Activated CD4-positive, alpha-beta T cell treated with anti-CD3 and anti-CD28 coated beads, Interleukin-2, amount 10 ng/mL, durations not matched to agents 7 days and 5 days (primary cell): ENCODE data around the gene CAB39. TPM values are rescaled to one million over a fixed set of nuclear protein-coding genes. Genes with fewer than 3 reads are reported as not detected.
A peak's percentile ranks its signal among the peaks of the same experiment; 100 is the strongest.

Source experiments
- CTCF ChIA-PET: fragments of 350-600 bp; sonication (Branson Sonifier 250); formaldehyde crosslinking; loops from one replicate; lab custom pipeline; 2021; ENCODE audit warnings: antibody characterized with exemption; lab: Charles Lee
- POLR2A ChIA-PET: fragments of 350-600 bp; sonication (Branson Sonifier 250); formaldehyde crosslinking; loops from one replicate; lab custom pipeline; 2021; ENCODE audit warnings: antibody characterized with exemption; lab: Charles Lee
- DNase-seq: peaks from one replicate; pipeline ENCODE4 v3.0.0-alpha.2; 2020
- H3K27ac Mint-ChIP-seq: one replicate; pipeline ENCODE4 v1.8.0; 2021; ENCODE audit warnings: mild to moderate bottlenecking, moderate library complexity, mixed read lengths
- H3K27me3 Mint-ChIP-seq: one replicate; pipeline ENCODE4 v1.8.0; 2021; ENCODE audit warnings: mixed read lengths
- H3K36me3 Mint-ChIP-seq: one replicate; pipeline ENCODE4 v1.8.0; 2021; ENCODE audit warnings: low read depth, mixed read lengths
- H3K4me1 Mint-ChIP-seq: one replicate; pipeline ENCODE4 v1.8.0; 2021; ENCODE audit warnings: mixed read lengths
- H3K4me3 Mint-ChIP-seq: one replicate; pipeline ENCODE4 v1.8.0; 2021; ENCODE audit warnings: mild to moderate bottlenecking, moderate library complexity, mixed read lengths
- H3K9me3 Mint-ChIP-seq: one replicate; pipeline ENCODE4 v1.8.0; 2021; ENCODE audit warnings: mixed read lengths
- total RNA-seq, 2 experiments: library from RNA; stranded (reverse); gene quantifications; one replicate each; pipeline ENCODE4 v1.2.3, GENCODE V29; 2021

The CAB39 gene
- total RNA-seq = 100 to 1,000 TPM; 135 to 154 TPM

DNA sequence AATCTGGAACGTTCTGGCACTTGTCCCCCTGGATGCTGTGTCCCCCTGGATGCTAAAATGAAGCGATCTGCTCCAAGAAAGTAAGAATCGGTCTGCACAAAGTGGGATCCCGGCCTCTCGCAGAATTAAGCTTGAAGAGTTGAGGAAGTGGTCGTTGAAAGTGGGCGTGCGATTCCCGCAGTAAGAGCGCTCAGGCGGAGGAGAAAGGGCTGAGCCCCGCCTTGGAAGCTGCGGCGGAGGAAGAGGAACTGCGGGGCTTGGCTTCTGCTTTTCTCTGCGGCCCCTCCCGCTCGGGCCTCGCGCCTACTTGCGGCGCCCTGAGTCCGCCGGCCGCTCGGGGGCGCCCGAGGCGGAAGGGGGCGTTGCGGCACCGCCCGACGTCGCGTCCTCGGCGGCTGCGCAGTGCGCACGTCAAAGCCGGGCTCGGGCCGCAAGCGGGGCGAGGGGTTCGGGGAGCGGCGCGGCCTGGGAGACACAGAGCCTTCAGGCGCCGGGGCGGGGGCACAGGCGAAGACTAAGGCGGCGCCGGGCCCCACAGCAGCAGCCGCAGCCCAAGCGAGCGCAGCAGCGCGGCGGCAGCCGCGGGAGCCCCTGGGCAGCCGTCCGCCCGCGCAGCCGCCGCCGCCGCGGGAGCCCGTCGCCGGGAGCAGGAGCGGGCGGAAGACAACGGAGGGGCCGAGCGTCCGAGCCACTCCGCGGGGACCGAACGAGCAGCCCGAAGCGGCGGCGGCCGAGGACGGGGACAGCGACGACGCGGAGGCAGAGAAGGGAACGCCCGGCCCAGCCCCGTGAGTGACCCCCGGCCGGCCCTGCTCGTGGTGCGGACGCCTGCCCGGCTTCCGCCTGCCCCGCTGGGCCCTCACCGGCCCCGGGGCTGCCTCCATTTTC is at the start of gene CAB39:
Gene CAB39, plus strand, starts transcription at position 400 of the 888 bp plus-strand sequence. CDS start 47,160 bp downstream, outside the sequence.
- peak within 1 kb of the TSS; percentile 97 for H3K4me3 Mint-ChIP-seq
- H3K9me3 Mint-ChIP-seq = no peaks in the 10 kb centered on the region
- ChIA-PET POLR2A (interaction anchor here (0.6 to 0.8 kb wide), 3 partner anchors 9 to 1860 kb away, joined by 3 to 5 read pairs (median 3); no protein-coding TSS in a partner anchor), CTCF (interaction anchor here (0.7 to 4.0 kb wide), 14 partner anchors 9 to 86 kb away, joined by 3 to 18 read pairs (median 4); no protein-coding TSS in a partner anchor)
- peak; percentile 86 for DNase-seq
- H3K4me1 Mint-ChIP-seq = peaks cover 48% of the 10 kb centered on the region
- H3K36me3 Mint-ChIP-seq = peaks cover 30% of the 10 kb centered on the region
- no peaks in the 10 kb centered on the region for H3K27me3 Mint-ChIP-seq
- peak within 1 kb of the TSS; percentile 97 for H3K27ac Mint-ChIP-seq

- no peaks in the 10 kb centered on the region for H3K9me3 Mint-ChIP-seq
- no peaks in the 10 kb centered on the region for H3K27me3 Mint-ChIP-seq
- no peak for DNase-seq
- H3K27ac Mint-ChIP-seq = peak overlapping the region; percentile 88
- H3K4me3 Mint-ChIP-seq = no peak overlapping the region
- H3K4me1 Mint-ChIP-seq = peaks cover 96% of the 10 kb centered on the region
- H3K36me3 Mint-ChIP-seq = peaks cover 10% of the 10 kb centered on the region
- POLR2A ChIA-PET = no interaction called here
- CTCF ChIA-PET = interaction anchor here (1.0 to 1.4 kb wide), 3 partner anchors 15 to 250 kb away, joined by 3 to 5 read pairs (median 3); no protein-coding TSS in a partner anchor
These were observed 48.5 kb upstream of the CAB39 start for GRCh38 chr2:230664128-230664527.

DNA sequence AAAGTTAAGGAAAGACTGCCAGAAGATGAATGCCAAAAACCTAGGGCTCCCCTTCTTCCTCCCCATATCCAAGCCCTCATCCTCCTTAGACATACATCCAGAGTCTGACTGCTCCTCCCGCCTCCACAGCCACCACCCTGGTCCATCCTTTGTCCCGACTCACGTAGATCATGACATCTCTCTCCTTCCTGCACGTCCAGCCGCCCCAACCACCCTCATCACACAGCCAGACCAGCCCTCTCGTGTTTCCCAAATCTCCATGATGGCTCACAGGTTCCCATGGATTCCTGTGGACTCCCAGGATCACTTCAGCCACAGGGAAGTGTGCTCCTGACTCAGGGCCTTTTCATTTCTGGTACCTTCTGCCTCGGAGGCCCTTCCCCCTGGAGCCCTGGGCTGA is 47.8 kb upstream of the CAB39 start:
- ChIA-PET CTCF (interaction anchor here (1.0 to 2.8 kb wide), 4 partner anchors 12 to 251 kb away, joined by 3 to 11 read pairs (median 3); no protein-coding TSS in a partner anchor), POLR2A (no interaction called here)
- Mint-ChIP-seq H3K9me3 (no peaks in the 10 kb centered on the region), H3K27ac (peak overlapping the region; percentile 88), H3K36me3 (peaks cover 10% of the 10 kb centered on the region), H3K27me3 (no peaks in the 10 kb centered on the region), H3K4me3 (peak overlapping the region; percentile 20), H3K4me1 (peaks cover 96% of the 10 kb centered on the region)
- DNase-seq = no peak

DNA sequence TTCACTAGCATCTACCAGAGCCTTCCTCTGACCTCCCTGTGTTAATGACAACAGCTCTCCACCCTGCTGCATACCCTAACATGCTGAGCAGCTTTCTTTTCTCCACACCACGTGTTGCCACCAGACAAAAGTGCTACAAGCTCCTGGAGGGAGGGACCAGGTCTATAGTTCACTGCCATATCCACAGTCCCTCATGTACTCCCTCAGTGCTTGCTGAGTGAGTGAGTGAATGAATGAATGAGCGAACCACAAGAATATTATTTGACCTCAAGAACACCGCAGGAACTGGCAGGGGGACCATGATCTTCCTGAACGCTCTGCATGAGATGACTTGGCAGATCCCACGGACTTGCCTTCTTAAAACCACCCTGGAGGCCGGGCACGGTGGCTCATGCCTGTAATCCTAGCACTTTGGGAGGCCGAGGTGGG is 47.4 kb upstream of the CAB39 start:
- CTCF ChIA-PET = interaction anchor here (0.6 to 2.8 kb wide), 6 partner anchors 11 to 48 kb away, joined by 3 to 11 read pairs (median 4); partner anchors contain the start of gene CAB39
- H3K4me1 Mint-ChIP-seq = peaks cover 96% of the 10 kb centered on the region
- no peaks in the 10 kb centered on the region for H3K9me3 Mint-ChIP-seq
- peaks cover 10% of the 10 kb centered on the region for H3K36me3 Mint-ChIP-seq
- H3K4me3 Mint-ChIP-seq = no peak overlapping the region
- no peaks in the 10 kb centered on the region for H3K27me3 Mint-ChIP-seq
- POLR2A ChIA-PET = interaction anchor here (0.6 kb wide), 1 partner anchor 11 kb away, joined by 5 read pairs; no protein-coding TSS in a partner anchor
- peak overlapping the region; percentile 88 for H3K27ac Mint-ChIP-seq
- no peak for DNase-seq

- Mint-ChIP-seq H3K36me3 (peaks cover 10% of the 10 kb centered on the region), H3K4me1 (peaks cover 93% of the 10 kb centered on the region), H3K27ac (peak overlapping the region; percentile 66), H3K27me3 (no peaks in the 10 kb centered on the region), H3K4me3 (no peak overlapping the region), H3K9me3 (peaks cover 2% of the 10 kb centered on the region)
- no peak for DNase-seq
- POLR2A ChIA-PET = no interaction called here
- CTCF ChIA-PET = interaction anchor here (1.3 to 2.8 kb wide), 4 partner anchors 10 to 47 kb away, joined by 3 to 11 read pairs (median 8); partner anchors contain the start of gene CAB39
These were observed 46.2 kb upstream of the CAB39 start for GRCh38 chr2:230666446-230666845.

DNA sequence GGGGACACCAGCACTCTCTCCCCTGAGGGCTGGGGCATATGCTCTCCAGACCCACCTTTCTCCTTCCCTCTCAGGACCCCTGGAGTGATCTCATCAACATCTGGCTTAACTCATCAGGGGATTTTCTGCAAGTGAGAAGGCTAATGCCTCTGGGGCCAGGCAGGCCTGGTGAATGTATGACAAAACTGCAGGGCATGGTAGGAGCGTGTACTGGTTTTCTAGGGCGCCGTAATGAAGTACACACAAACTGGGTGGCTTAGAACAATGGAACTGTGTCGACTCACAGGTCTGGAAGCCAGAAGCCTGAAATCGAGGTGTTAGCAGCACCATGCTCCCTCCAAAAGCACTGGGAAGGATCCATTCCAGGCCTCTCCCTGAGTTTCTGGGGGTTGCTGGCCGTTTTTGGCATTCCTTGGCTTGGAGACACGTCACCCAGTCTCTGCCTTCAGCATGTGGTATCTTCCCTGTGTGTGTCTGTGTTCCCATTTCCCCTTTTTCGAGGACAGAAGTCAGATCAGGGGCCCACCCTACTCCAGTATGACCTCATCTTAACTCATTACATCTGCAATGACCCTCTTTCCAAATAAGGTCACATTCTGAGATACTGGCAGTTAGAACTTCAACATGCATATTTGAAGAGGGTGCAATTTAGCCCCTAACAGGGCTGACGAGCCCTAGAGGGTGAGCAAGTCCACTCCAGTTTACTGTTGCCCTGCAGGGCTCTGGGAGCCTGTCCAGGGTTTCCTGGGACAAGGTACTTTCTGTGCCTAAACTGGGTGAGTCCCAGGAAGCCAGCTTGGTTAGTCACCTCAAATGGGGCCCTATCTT is 45.5 kb upstream of the CAB39 start:
- Mint-ChIP-seq H3K4me3 (no peak overlapping the region), H3K27ac (peak overlapping the region; percentile 82), H3K9me3 (peaks cover 3% of the 10 kb centered on the region), H3K27me3 (no peaks in the 10 kb centered on the region), H3K4me1 (peaks cover 88% of the 10 kb centered on the region), H3K36me3 (peaks cover 10% of the 10 kb centered on the region)
- no peak for DNase-seq
- ChIA-PET CTCF (interaction anchor here (1.0 to 2.8 kb wide), 6 partner anchors 9 to 46 kb away, joined by 3 to 11 read pairs (median 4); partner anchors contain the start of gene CAB39), POLR2A (interaction anchor here (0.6 kb wide), 1 partner anchor 81 kb away, joined by 3 read pairs; no protein-coding TSS in a partner anchor)

GRCh38 chr2:230668184-230668938 is 44.3 kb upstream of the CAB39 start:
- Mint-ChIP-seq H3K4me3 (no peak overlapping the region), H3K4me1 (peaks cover 76% of the 10 kb centered on the region), H3K36me3 (peaks cover 3% of the 10 kb centered on the region), H3K27me3 (no peaks in the 10 kb centered on the region), H3K27ac (peak overlapping the region; percentile 74), H3K9me3 (peaks cover 3% of the 10 kb centered on the region)
- POLR2A ChIA-PET = no interaction called here
- DNase-seq = no peak
- CTCF ChIA-PET = interaction anchor here (1.0 to 3.9 kb wide), 8 partner anchors 8 to 506 kb away, joined by 3 to 16 read pairs (median 4); no protein-coding TSS in a partner anchor

GRCh38 chr2:230668939-230669303 is 43.7 kb upstream of the CAB39 start:
- peaks cover 73% of the 10 kb centered on the region for H3K4me1 Mint-ChIP-seq
- ChIA-PET CTCF (interaction anchor here (1.1 to 3.9 kb wide), 6 partner anchors 9 to 507 kb away, joined by 3 to 16 read pairs (median 5); no protein-coding TSS in a partner anchor), POLR2A (no interaction called here)
- H3K4me3 Mint-ChIP-seq = no peak overlapping the region
- peak overlapping the region; percentile 74 for H3K27ac Mint-ChIP-seq
- H3K27me3 Mint-ChIP-seq = no peaks in the 10 kb centered on the region
- peaks cover 2% of the 10 kb centered on the region for H3K36me3 Mint-ChIP-seq
- DNase-seq = no peak
- H3K9me3 Mint-ChIP-seq = peaks cover 3% of the 10 kb centered on the region

DNA sequence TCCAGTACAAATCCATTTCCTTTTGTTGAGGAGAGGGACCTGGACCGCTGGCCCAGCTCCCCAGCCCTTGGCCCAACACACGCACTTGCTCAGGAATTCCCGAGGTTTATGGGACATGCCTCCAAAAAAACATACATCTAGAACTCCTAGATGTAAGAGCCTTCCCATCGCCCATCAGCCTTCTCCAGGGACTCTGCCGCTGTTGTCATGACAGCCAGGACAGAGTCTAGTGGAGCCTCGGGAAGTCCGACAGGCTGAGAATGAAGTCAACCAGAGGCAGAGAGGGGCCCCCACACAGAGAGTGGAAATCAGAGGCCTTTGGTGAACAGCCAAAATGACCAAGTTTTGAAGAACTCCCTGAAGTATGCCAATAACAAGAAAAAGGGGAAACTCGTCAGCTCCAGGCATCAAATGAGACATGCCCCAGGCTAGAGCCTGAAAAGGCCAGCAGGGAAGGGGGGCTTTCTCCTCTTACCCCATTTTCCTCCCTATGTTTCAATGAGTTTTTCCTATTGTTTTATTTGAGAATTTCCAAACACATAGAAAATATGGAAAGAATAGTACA is 43.2 kb upstream of the CAB39 start:
- H3K4me1 Mint-ChIP-seq = peaks cover 72% of the 10 kb centered on the region
- peak overlapping the region; percentile 74 for H3K27ac Mint-ChIP-seq
- no peak overlapping the region for H3K4me3 Mint-ChIP-seq
- ChIA-PET POLR2A (no interaction called here), CTCF (interaction anchor here (0.9 to 3.9 kb wide), 7 partner anchors 9 to 507 kb away, joined by 3 to 16 read pairs (median 4); no protein-coding TSS in a partner anchor)
- no peaks in the 10 kb centered on the region for H3K27me3 Mint-ChIP-seq
- no peak for DNase-seq
- H3K36me3 Mint-ChIP-seq = peaks cover 2% of the 10 kb centered on the region
- peaks cover 3% of the 10 kb centered on the region for H3K9me3 Mint-ChIP-seq

GRCh38 chr2:230671117-230671516 is 41.5 kb upstream of the CAB39 start:
- H3K27ac Mint-ChIP-seq = no peak overlapping the region
- ChIA-PET CTCF (interaction anchor here (0.6 to 3.9 kb wide), 5 partner anchors 9 to 382 kb away, joined by 3 to 16 read pairs (median 3); no protein-coding TSS in a partner anchor), POLR2A (interaction anchor here (0.9 kb wide), 1 partner anchor 10 kb away, joined by 3 read pairs; no protein-coding TSS in a partner anchor)
- peaks cover 72% of the 10 kb centered on the region for H3K4me1 Mint-ChIP-seq
- no peaks in the 10 kb centered on the region for H3K27me3 Mint-ChIP-seq
- peaks cover 2% of the 10 kb centered on the region for H3K36me3 Mint-ChIP-seq
- H3K9me3 Mint-ChIP-seq = peaks cover 3% of the 10 kb centered on the region
- DNase-seq = no peak
- H3K4me3 Mint-ChIP-seq = no peak overlapping the region

- ChIA-PET POLR2A (no interaction called here), CTCF (interaction anchor here (1.2 kb wide), 1 partner anchor 17 kb away, joined by 3 read pairs; no protein-coding TSS in a partner anchor)
- no peak for DNase-seq
- H3K4me3 Mint-ChIP-seq = no peak overlapping the region
- no peak overlapping the region for H3K27ac Mint-ChIP-seq
- peaks cover 65% of the 10 kb centered on the region for H3K4me1 Mint-ChIP-seq
- peaks cover 7% of the 10 kb centered on the region for H3K9me3 Mint-ChIP-seq
- H3K27me3 Mint-ChIP-seq = no peaks in the 10 kb centered on the region
- H3K36me3 Mint-ChIP-seq = peaks cover 7% of the 10 kb centered on the region
These were observed 39.8 kb upstream of the CAB39 start for GRCh38 chr2:230672836-230673235.
